SK-N-MC (cell line): ENCODE results near the gene PRAMEF6.
"Not testable (repeated sequence)": the region's sequence is repeated elsewhere in the genome, so short reads cannot be mapped to it uniquely, and the experiment has no call there.

Source experiments
- EZH2 ChIP-seq: fragments of 200-600 bp; sonication (generic); IDR thresholded peaks from one replicate; pipeline ENCODE4 v1.6.1; 2017; ENCODE audit warnings: antibody characterized with exemption
- FOXP2 ChIP-seq: optimal IDR thresholded peaks from 2 replicates; pipeline ENCODE3; 2011; ENCODE audit warnings: mild to moderate bottlenecking, moderate library complexity; ENCODE audit not compliant: insufficient read depth; ENCODE audit errors: extremely low read length, control extremely low read depth
- POLR2AphosphoS5 ChIP-seq: IDR thresholded peaks from 2 replicates; pipeline ENCODE4 v1.6.1; 2012; ENCODE audit warnings: mild to moderate bottlenecking, low read depth, low read length, borderline replicate concordance

GRCh38 chr1:12924368-12924767, 23.0 kb downstream of the PRAMEF6 start:
- not testable (repeated sequence) for TF ChIP-seq EZH2, POLR2AphosphoS5, FOXP2
